HepG2 (cell line): ENCODE measurements around the gene IL32. TPM values are rescaled to one million over a fixed set of nuclear protein-coding genes. Genes with fewer than 3 reads are reported as not detected.

Source experiments
- CBX2 ChIP-seq, 2 experiments: fragments of 200-600 bp in 1 of 2; sonication (generic); formaldehyde crosslinking in 1 of 2; IDR thresholded peaks; 2 replicates each; pipeline versions ENCODE4 v1.7.0 to v1.8.1; 2018 to 2022; ENCODE audit warnings: low read depth in 2 of 2, low read length in 1 of 2, mild to moderate bottlenecking in 1 of 2, missing genetic modification reagents in 1 of 2
- IKZF4 ChIP-seq: sonication (generic); formaldehyde crosslinking; IDR thresholded peaks from 2 replicates; pipeline ENCODE4 v1.5.1; 2020; ENCODE audit warnings: borderline replicate concordance, mild to moderate bottlenecking, low read depth, missing genetic modification reagents; ENCODE audit errors: not compliant biosample characterization
- SP140L ChIP-seq: sonication (generic); formaldehyde crosslinking; IDR thresholded peaks from 2 replicates; pipeline ENCODE4 v1.4.0; 2020; ENCODE audit warnings: missing genetic modification reagents, borderline replicate concordance
- SRSF4 ChIP-seq: fragments of 200-400 bp; formaldehyde crosslinking; IDR thresholded peaks from one replicate; pipeline ENCODE4 v1.6.1; 2018; ENCODE audit warnings: mild to moderate bottlenecking, low read depth, low read length, moderate library complexity; ENCODE audit not compliant: poor library complexity, severe bottlenecking
- SUZ12 ChIP-seq: fragments of 150-350 bp; IDR thresholded peaks from 2 replicates; pipeline ENCODE4 v1.6.1; 2014; ENCODE audit warnings: low read depth, low read length
- ZNF235 ChIP-seq: sonication (generic); formaldehyde crosslinking; IDR thresholded peaks from 2 replicates; pipeline ENCODE4 v1.8.1; 2023; ENCODE audit warnings: mild to moderate bottlenecking, missing genetic modification reagents, borderline replicate concordance
- ZNF549 ChIP-seq: sonication (generic); formaldehyde crosslinking; IDR thresholded peaks from 2 replicates; pipeline ENCODE4 v1.5.0; 2020; ENCODE audit warnings: missing genetic modification reagents
- ZNF572 ChIP-seq: sonication (generic); formaldehyde crosslinking; IDR thresholded peaks from 2 replicates; pipeline ENCODE4 v1.5.1; 2020; ENCODE audit warnings: mild to moderate bottlenecking, missing genetic modification reagents
- ZNF674 ChIP-seq: sonication (generic); formaldehyde crosslinking; IDR thresholded peaks from 2 replicates; pipeline ENCODE4 v1.5.0; 2020; ENCODE audit warnings: low read depth, mild to moderate bottlenecking, missing genetic modification reagents
- polyA plus RNA-seq, 8 experiments: library from polyadenylated mRNA; depleted of rRNA in 3 of 8; stranded (reverse) in 7 of 8; unstranded in 1 of 8; fragments of >200 nt; fragmentation: Illumina TruSeq in 4 of 8; extraction: Trizol in 4 of 8; gene quantifications; 2 replicates each; pipeline versions ENCODE4 v1.2.1 to v1.2.3, GENCODE V29; 2011 to 2016; ENCODE audit warnings: low read depth in 4 of 8, missing spikeins in 1 of 8, mixed read lengths in 1 of 8; ENCODE audit not compliant: insufficient read depth in 1 of 8
- total RNA-seq, 5 experiments: library from RNA; depleted of rRNA; stranded (reverse); fragments of >200 nt; fragmentation: Illumina TruSeq; extraction: Trizol; gene quantifications; 2 replicates each; pipeline ENCODE4 v1.2.3, GENCODE V29; 2016; ENCODE audit warnings: low read depth in 1 of 5
- TF ChIP-seq, protein P1 (sequence below), 2 experiments: fragments of 450-650 bp in 1 of 2; sonication (generic) in 1 of 2; formaldehyde crosslinking in 1 of 2; IDR thresholded peaks; 2 replicates each; pipeline versions ENCODE4 v1.6.1 to v1.8.0; 2016 to 2022; ENCODE audit warnings: antibody characterized with exemption in 1 of 2, mild to moderate bottlenecking in 1 of 2, missing genetic modification reagents in 1 of 2
- TF ChIP-seq, protein P2 (sequence below): sonication (generic); formaldehyde crosslinking; IDR thresholded peaks from 2 replicates; pipeline ENCODE4 v1.8.0; 2022; ENCODE audit warnings: low read depth, missing genetic modification reagents
- TF ChIP-seq, protein P3 (sequence below): sonication (generic); formaldehyde crosslinking; IDR thresholded peaks from 2 replicates; pipeline ENCODE4 v1.5.0; 2020; ENCODE audit warnings: missing genetic modification reagents
- TF ChIP-seq, protein P4 (sequence below): sonication (generic); formaldehyde crosslinking; IDR thresholded peaks from 2 replicates; pipeline ENCODE4 v1.5.0; 2020; ENCODE audit warnings: mild to moderate bottlenecking, missing genetic modification reagents

IL32 gene
- total and polyA plus RNA-seq, 2 of the 13 experiments (the other 11 are each of a cell fraction or from before 2014, with no cell fraction given): 115 to 165 TPM

DNA sequence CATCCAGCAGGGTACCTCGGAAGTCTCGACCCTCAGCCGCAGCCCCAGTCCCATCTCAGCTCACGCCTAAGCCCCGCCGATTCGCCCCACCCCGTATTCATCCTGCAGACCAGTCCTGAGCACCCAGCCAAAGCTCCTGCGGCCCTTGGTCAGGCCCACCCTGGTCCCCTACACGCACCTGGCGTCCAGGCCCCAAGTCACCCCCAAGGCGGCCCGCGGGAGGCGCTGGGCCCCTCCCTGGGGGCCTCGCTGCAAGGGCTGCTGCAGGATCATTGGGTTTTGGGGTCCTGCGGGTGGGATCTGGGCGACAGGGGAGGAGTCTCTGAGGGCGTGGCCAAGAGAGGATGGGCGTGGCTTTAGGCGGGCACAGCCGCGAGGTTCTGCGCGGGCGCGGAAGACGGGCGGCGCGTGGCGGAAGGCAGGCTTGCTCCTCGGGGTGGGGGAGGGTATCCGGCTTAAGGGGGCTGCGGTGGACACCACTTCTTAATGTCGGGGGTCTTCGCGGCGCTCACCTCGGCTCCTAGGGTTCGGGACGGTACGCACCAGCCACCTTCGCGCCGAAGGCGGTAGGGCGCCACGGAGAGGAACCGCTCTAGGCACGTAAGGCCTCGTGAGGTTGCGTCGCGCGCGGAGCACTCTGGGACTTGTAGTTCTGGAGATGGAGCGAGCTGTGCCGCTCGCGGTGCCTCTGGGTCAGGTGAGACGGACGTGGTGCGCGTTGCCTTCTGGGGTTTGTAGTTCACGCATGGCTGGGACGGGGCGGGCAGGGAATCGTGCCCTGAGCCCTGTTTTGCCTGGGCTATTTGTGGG is 41.6 kb upstream of the IL32 start, which contains the start of the genes HCFC1R1 and THOC6 (continued):
- TF ChIP-seq, protein P1, sequence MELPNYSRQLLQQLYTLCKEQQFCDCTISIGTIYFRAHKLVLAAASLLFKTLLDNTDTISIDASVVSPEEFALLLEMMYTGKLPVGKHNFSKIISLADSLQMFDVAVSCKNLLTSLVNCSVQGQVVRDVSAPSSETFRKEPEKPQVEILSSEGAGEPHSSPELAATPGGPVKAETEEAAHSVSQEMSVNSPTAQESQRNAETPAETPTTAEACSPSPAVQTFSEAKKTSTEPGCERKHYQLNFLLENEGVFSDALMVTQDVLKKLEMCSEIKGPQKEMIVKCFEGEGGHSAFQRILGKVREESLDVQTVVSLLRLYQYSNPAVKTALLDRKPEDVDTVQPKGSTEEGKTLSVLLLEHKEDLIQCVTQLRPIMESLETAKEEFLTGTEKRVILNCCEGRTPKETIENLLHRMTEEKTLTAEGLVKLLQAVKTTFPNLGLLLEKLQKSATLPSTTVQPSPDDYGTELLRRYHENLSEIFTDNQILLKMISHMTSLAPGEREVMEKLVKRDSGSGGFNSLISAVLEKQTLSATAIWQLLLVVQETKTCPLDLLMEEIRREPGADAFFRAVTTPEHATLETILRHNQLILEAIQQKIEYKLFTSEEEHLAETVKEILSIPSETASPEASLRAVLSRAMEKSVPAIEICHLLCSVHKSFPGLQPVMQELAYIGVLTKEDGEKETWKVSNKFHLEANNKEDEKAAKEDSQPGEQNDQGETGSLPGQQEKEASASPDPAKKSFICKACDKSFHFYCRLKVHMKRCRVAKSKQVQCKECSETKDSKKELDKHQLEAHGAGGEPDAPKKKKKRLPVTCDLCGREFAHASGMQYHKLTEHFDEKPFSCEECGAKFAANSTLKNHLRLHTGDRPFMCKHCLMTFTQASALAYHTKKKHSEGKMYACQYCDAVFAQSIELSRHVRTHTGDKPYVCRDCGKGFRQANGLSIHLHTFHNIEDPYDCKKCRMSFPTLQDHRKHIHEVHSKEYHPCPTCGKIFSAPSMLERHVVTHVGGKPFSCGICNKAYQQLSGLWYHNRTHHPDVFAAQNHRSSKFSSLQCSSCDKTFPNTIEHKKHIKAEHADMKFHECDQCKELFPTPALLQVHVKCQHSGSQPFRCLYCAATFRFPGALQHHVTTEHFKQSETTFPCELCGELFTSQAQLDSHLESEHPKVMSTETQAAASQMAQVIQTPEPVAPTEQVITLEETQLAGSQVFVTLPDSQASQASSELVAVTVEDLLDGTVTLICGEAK (IDR thresholded peaks at IDR 0.05): no peak
- TF ChIP-seq, protein P1 (CRISPR knock-in tag; IDR thresholded peaks at IDR 0.05): peak; percentile 81
- peak; percentile 93; the same call in 1 of the 2 replicates for TF ChIP-seq ZNF572
- TF ChIP-seq, protein P2, sequence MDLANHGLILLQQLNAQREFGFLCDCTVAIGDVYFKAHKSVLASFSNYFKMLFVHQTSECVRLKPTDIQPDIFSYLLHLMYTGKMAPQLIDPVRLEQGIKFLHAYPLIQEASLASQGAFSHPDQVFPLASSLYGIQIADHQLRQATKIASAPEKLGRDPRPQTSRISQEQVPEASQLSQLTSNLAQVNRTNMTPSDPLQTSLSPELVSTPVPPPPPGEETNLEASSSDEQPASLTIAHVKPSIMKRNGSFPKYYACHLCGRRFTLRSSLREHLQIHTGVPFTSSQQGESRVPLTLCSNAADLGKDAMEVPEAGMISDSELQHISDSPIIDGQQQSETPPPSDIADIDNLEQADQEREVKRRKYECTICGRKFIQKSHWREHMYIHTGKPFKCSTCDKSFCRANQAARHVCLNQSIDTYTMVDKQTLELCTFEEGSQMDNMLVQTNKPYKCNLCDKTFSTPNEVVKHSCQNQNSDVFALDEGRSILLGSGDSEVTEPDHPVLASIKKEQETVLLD (CRISPR knock-in tag): peak; percentile 71; the same call in 1 of the 2 replicates
- TF ChIP-seq SUZ12: peak; percentile 90
- TF ChIP-seq, protein P3, sequence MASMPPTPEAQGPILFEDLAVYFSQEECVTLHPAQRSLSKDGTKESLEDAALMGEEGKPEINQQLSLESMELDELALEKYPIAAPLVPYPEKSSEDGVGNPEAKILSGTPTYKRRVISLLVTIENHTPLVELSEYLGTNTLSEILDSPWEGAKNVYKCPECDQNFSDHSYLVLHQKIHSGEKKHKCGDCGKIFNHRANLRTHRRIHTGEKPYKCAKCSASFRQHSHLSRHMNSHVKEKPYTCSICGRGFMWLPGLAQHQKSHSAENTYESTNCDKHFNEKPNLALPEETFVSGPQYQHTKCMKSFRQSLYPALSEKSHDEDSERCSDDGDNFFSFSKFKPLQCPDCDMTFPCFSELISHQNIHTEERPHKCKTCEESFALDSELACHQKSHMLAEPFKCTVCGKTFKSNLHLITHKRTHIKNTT (CRISPR knock-in tag): no peak
- TF ChIP-seq ZNF235: no peak
- TF ChIP-seq, protein P4, sequence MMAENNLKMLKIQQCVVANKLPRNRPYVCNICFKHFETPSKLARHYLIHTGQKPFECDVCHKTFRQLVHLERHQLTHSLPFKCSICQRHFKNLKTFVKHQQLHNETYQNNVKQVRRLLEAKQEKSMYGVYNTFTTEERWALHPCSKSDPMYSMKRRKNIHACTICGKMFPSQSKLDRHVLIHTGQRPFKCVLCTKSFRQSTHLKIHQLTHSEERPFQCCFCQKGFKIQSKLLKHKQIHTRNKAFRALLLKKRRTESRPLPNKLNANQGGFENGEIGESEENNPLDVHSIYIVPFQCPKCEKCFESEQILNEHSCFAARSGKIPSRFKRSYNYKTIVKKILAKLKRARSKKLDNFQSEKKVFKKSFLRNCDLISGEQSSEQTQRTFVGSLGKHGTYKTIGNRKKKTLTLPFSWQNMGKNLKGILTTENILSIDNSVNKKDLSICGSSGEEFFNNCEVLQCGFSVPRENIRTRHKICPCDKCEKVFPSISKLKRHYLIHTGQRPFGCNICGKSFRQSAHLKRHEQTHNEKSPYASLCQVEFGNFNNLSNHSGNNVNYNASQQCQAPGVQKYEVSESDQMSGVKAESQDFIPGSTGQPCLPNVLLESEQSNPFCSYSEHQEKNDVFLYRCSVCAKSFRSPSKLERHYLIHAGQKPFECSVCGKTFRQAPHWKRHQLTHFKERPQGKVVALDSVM (CRISPR knock-in tag): 0 out of 2 replicates have a peak, but pooled peaks have one; percentile 43
- no peak for TF ChIP-seq ZNF674 (CRISPR knock-in tag)
- TF ChIP-seq CBX2 (IDR thresholded peaks at IDR 0.05; ENCODE audit: low read depth, low read length): no peak
- no peak for TF ChIP-seq CBX2 (CRISPR knock-in tag; IDR thresholded peaks at IDR 0.05; ENCODE audit: low read depth)
- no peak for TF ChIP-seq ZNF549 (CRISPR knock-in tag)
- peak; percentile 69 for TF ChIP-seq SRSF4
- TF ChIP-seq SP140L: no peak
- TF ChIP-seq IKZF4 (CRISPR knock-in tag): peak; percentile 81
